Duodenal mucosa (tissue), 2 donors: ENCODE data around the gene ASPHD1.
A peak's percentile ranks its signal among the peaks of the same experiment; 100 is the strongest.
"Not testable (repeated sequence)": the region's sequence is repeated elsewhere in the genome, so short reads cannot be mapped to it uniquely, and the experiment has no call there.

Experiments used
- H3K27ac ChIP-seq: one replicate; pipeline ENCODE4 v1.7.0; 2013; ENCODE audit warnings: low read depth, low read length
- H3K27me3 ChIP-seq, 2 donors: one replicate each; pipeline ENCODE4 v1.7.0; 2013; ENCODE audit warnings: low read length in 2 of 2, control low read depth in 1 of 2; ENCODE audit not compliant: insufficient read depth in 2 of 2, control insufficient read depth in 1 of 2
- H3K36me3 ChIP-seq, 2 donors: one replicate each; pipeline ENCODE4 v1.7.0; 2013; ENCODE audit warnings: low read length in 2 of 2, control low read depth in 1 of 2; ENCODE audit not compliant: insufficient read depth in 2 of 2, control insufficient read depth in 1 of 2
- H3K4me1 ChIP-seq, 2 donors: one replicate each; pipeline ENCODE4 v1.7.0; 2013; ENCODE audit warnings: low read length in 2 of 2, control low read depth in 1 of 2; ENCODE audit not compliant: insufficient read depth in 2 of 2, control insufficient read depth in 1 of 2
- H3K4me3 ChIP-seq, 2 donors: one replicate each; pipeline ENCODE4 v1.7.0; 2013; ENCODE audit warnings: low read length in 2 of 2, low read depth in 1 of 2
- H3K9ac ChIP-seq, 2 donors: one replicate each; pipeline ENCODE4 v1.7.0; 2013; ENCODE audit warnings: low read length in 2 of 2, low read depth in 1 of 2
- H3K9me3 ChIP-seq, 2 donors: one replicate each; pipeline ENCODE4 v1.7.0; 2013; ENCODE audit warnings: low read length in 2 of 2, control low read depth in 1 of 2; ENCODE audit not compliant: control insufficient read depth in 1 of 2

ASPHD1 gene

DNA sequence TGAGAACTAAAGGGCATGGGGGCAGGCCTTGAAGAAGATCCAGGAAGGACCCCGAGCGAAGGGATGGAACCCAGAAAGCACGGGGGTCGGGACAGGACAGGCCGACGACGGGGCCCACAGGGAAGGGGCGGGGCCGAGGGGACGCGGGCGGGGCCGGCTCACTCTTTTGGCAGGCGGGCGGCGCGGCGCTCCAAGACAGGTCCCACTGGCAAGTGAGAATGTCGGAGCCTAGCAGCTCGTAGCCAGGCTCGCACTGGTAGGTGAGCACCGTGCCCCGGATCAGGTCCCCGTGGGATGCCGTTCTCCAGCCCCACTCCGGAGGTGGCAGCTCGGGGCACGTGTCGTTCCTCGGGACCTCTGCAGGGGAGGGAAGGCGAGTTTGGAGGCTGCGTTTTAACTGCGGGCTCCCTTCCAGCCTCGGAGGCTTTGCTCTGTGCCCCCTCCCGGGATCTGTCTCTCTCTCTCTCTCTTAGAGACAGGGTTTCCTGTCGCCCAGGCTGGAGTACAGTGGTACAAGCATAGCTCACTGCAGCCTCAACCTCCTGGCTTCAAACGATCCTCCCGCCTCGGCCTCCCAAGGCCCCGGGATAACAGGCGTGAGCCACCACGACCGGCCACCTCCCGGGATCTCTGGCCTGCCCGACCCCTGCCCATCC, 23.6 kb upstream of the ASPHD1 start:
- Histone ChIP-seq H3K27ac (no peak overlapping the region), H3K9me3 (no peaks in the 10 kb centered on the region), H3K36me3 (no peaks in the 10 kb centered on the region), H3K4me3 (peak overlapping the region; percentile 22 to 43), H3K4me1 (peaks cover 0 to 3% of the 10 kb centered on the region in 2 donors), H3K9ac (no peak overlapping the region), H3K27me3 (peaks cover 9 to 12% of the 10 kb centered on the region in 2 donors)

DNA sequence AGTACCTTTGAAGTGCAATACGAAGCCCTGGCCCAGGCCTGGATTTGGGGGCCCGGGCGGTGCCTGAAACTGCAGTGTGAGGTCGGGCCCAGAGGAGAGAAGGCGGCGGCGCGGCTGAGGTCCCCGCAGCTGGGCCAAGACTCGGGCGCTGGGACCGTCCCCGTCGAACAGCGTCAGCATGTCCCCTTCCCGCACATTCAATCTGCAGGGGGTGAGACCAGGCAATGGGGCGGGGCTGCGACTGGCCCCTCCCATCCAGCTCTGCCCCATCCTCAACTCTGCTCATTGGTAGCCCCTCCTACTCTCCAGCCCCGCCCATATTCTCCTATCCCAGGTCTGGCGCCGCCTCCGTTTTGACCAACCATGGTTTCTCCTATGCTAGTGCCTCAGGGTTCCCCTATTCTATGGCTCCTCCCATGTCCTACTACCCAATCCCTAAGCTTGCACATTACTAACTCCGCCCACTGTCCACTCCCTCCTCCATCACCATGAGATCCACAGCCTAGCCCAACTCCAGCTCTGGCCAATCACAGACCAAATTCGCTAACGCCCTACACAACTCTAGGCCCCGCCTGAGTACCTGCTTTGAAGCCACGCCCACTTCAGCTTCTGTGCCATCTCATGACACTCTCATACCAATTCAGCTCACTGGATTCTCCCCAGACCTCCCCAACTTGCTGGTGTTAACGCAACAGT, 22.9 kb upstream of the ASPHD1 start:
- H3K27me3 ChIP-seq: peaks cover 9 to 12% of the 10 kb centered on the region in 2 donors
- H3K4me1 ChIP-seq: peaks cover 0 to 3% of the 10 kb centered on the region in 2 donors
- no peak overlapping the region for H3K9ac ChIP-seq
- H3K27ac ChIP-seq: no peak overlapping the region
- no peak overlapping the region for H3K4me3 ChIP-seq
- H3K9me3 ChIP-seq: no peaks in the 10 kb centered on the region
- no peaks in the 10 kb centered on the region for H3K36me3 ChIP-seq

DNA sequence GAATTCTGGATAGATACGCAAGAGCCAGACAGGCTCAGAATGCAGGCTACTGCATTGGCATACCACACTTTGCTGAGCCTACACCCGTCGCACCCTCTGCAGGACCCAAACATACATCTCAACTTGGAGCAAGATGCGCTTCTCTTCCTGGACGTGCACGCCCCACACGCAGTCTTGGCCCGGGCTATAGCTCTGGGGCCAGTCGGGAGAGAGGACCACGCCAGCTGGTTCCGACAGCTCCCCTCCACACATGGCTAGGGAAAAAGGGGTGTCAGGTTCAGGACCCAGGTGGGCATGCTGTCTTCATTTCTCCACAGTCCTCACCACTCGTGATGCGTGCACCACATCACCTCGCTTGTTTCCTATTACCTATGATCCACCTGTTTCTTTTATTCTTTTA, 22.1 kb upstream of the ASPHD1 start:
- Histone ChIP-seq H3K27ac (no peak overlapping the region), H3K9ac (no peak overlapping the region), H3K4me3 (no peak overlapping the region), H3K4me1 (peaks cover 0 to 3% of the 10 kb centered on the region in 2 donors), H3K36me3 (no peaks in the 10 kb centered on the region), H3K9me3 (no peaks in the 10 kb centered on the region), H3K27me3 (peaks cover 9 to 12% of the 10 kb centered on the region in 2 donors)

DNA sequence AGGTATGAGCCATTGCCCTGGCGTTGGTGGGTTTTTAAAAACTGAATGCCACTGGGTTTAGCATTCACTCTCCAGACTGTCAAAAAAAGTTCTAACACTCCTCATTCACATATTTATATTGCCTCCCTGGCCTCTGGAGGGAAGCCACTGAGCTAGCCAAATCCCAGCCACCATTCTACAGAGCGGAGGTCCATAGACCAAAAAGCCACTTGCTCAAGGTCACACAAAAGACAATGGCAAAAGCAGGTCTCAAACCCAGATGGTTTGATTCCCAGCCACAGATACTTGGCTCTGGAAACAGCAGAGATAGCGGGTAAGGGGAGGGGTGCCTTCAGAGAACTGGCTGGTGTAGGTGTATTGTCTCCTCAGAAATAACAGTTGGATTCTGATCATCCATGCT, 19.2 kb upstream of the ASPHD1 start:
- peaks cover 0 to under 1% of the 10 kb centered on the region in 2 donors for H3K4me1 ChIP-seq
- no peak overlapping the region for H3K4me3 ChIP-seq
- peaks cover 7 to 12% of the 10 kb centered on the region in 2 donors for H3K27me3 ChIP-seq
- H3K36me3 ChIP-seq: no peaks in the 10 kb centered on the region
- H3K27ac ChIP-seq: no peak overlapping the region
- no peaks in the 10 kb centered on the region for H3K9me3 ChIP-seq
- no peak overlapping the region for H3K9ac ChIP-seq

DNA sequence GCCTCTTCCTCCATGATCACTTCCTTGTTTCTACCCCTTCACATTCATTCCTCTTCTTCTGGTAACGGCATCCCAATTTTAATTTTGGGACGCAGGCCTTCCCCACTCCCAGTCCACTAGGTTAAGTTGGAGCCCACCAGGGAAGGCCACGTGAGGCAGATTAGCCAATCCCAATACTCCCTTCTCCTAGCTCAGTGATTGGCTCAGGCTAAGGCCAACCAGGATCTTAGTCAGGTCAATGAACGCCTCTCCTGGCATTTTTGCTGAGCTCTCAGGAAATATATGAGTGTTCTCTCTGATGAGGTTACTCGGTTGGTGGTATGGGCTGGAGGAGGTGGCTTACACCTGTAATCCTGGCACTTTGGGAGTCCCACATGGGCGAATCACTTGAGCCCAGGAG, 16.3 kb upstream of the ASPHD1 start:
- no peak overlapping the region for H3K4me3 ChIP-seq
- H3K4me1 ChIP-seq: no peaks in the 10 kb centered on the region
- H3K36me3 ChIP-seq: no peaks in the 10 kb centered on the region
- H3K9me3 ChIP-seq: no peaks in the 10 kb centered on the region
- H3K9ac ChIP-seq: no peak overlapping the region
- H3K27ac ChIP-seq: no peak overlapping the region
- no peaks in the 10 kb centered on the region for H3K27me3 ChIP-seq

DNA sequence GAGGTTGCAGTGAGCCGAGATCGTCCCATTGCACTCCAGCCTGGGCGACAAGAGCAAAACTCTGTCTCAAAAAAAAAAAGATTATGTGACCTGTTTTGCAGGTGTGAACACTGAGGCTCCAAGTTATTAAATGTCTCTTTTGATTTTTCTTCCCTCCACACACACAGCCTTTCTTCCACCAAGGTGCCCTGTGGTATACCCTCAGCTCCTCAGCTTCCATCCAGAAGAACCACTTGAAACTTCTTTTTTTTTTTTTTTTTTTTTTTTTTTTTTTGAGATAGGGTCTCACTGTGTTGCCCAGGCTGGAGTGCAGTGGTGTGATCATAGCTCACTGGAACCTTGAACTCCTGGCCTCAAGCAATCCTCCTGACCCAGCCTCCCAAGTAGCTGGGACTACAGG, 10.9 kb upstream of the ASPHD1 start:
- not testable (repeated sequence) for H3K27me3 ChIP-seq, H3K27ac ChIP-seq, H3K36me3 ChIP-seq, H3K9ac ChIP-seq, H3K9me3 ChIP-seq, H3K4me3 ChIP-seq
- peaks cover 14 to 16% of the 10 kb centered on the region in 2 donors for H3K4me1 ChIP-seq

DNA sequence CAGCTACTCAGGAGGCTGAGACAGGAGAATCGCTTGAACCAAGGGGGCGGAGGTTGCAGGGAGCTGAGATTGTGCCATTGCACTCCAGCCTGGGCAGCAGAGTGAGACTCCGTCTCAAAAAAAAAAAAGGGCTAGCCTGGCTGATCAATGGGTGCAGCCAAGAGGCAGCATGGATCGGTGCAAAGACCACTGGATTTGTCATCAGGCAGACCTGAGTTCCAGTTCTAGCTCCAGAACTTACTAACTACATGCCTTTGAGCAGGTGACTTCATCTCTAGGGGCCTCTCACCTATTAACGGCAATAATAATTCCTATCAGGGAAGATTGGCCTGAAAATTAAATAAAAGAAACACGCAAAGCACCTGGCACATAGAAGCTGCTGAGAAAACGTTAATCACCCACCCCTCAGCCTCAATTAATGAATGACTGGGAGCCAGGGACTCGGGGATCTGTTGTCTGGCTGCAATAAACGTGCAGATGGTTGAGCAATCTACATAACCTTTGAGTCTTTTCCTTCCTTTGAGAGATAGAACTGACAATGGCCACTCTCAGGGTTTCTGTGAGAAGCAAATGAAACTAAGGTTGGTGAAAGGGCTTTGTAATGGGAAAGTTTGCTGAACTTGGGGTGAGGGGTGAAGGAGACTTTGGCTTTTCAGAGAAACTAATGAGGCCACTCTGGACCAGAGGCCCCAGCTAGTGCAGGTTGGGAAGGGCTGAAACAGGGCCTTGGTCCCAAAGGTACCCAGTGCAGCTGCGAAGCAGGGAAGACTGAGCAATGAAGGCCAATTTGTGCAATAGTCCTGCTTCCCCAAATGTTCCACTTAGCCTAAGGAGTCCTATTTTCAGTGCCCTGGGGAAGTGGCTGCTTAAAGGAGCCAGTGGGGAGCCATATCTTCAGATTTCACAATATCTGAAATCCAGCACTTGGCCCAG, 8.5 kb upstream of the ASPHD1 start:
- Histone ChIP-seq H3K9me3 (no peaks in the 10 kb centered on the region), H3K27me3 (no peaks in the 10 kb centered on the region), H3K36me3 (no peaks in the 10 kb centered on the region), H3K27ac (no peak overlapping the region), H3K4me1 (peaks cover 14 to 16% of the 10 kb centered on the region in 2 donors), H3K4me3 (no peak overlapping the region), H3K9ac (no peak overlapping the region)

DNA sequence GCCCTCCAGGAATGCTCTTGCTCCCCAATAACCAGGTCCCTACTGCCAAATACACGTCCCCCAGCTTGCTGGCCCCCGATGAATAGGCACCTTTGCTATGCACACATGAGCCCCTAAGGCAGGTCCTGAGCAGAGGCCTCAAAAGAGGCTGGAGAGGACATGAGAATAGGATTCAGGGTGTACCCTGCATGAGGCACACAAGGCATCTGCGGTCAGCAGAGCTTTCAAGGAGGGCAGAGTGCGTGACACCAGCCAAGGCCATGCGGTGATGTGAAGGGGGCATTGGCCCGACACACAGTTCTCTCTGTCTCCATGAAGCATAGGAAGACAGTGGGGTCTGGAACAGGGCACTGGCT, 7.9 kb upstream of the ASPHD1 start:
- Histone ChIP-seq H3K27ac (no peak overlapping the region), H3K4me3 (no peak overlapping the region), H3K36me3 (no peaks in the 10 kb centered on the region), H3K27me3 (peaks cover 0 to under 1% of the 10 kb centered on the region in 2 donors), H3K4me1 (peaks cover 14 to 16% of the 10 kb centered on the region in 2 donors), H3K9ac (no peak overlapping the region), H3K9me3 (no peaks in the 10 kb centered on the region)

DNA sequence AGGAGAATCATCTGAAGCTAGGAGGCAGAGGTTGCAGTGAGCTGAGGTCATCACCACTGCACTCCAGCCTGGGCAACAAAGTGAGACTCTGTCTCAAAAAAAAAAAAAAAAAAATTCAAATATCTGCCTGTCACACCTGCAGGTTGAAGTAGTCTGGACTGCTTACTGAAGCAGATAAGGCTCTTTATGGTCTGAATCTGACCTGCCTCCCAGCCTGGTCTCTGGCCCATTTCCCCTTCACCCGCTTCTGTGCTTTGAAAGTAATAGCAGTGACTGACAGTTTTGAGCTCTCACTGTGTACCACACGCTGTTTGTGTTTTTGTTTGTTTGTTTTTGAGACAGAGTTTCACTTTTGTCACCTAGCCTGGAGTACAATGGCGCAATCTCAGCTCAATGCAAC, 6.7 kb upstream of the ASPHD1 start:
- Histone ChIP-seq H3K4me3 (no peak overlapping the region), H3K4me1 (peaks cover 15 to 16% of the 10 kb centered on the region in 2 donors)

DNA sequence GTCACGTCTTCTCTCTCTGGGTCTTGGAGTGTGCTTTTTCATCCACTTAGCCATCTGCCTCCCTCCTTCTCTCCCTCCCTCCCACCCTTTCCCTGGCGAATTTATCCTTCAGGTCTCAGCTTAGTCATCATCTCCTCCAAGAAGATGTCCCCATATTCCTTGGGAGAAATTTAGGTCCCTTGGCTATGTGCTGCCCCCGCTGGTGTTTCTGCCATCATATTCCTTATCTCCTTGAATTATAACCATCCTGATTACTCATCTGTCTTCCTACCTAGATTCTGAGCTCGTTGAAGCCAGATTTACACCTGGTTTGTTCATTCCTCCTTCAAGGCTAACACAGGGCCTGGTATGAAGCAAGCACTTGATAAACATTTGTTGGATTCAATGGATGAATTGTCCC, 5.9 kb upstream of the ASPHD1 start:
- H3K27ac ChIP-seq: no peak overlapping the region
- H3K4me1 ChIP-seq: peaks cover 16 to 18% of the 10 kb centered on the region in 2 donors
- H3K4me3 ChIP-seq: no peak overlapping the region
- H3K9me3 ChIP-seq: no peaks in the 10 kb centered on the region
- H3K27me3 ChIP-seq: peaks cover 8 to 9% of the 10 kb centered on the region in 2 donors
- no peak overlapping the region for H3K9ac ChIP-seq
- no peaks in the 10 kb centered on the region for H3K36me3 ChIP-seq

More for the DNA sequence above, 6.7 kb upstream of the ASPHD1 start:
- no peak overlapping the region for H3K27ac ChIP-seq
- H3K9me3 ChIP-seq: no peaks in the 10 kb centered on the region
- H3K27me3 ChIP-seq: peaks cover 5 to 8% of the 10 kb centered on the region in 2 donors
- no peak overlapping the region for H3K9ac ChIP-seq
- H3K36me3 ChIP-seq: no peaks in the 10 kb centered on the region
